Astrocyte (in vitro differentiated cells and primary cell): ENCODE measurements around the gene PTPRK. TPM values are rescaled to one million over a fixed set of nuclear protein-coding genes. Genes with fewer than 3 reads are reported as not detected.

Source experiments
- DNase-seq: peaks from one replicate; pipeline ENCODE4 v3.0.0-alpha.2; 2010; ENCODE audit warnings: low read depth
- FAIRE-seq: peaks from 2 replicates; lab custom pipeline; 2011; peaks lifted over from hg19 to GRCh38; lab: Jason Lieb, UNC
- H2AFZ ChIP-seq: 2 replicates; pipeline ENCODE4 v1.6.0; 2012; ENCODE audit warnings: low read depth, low read length, inconsistent platforms
- H3K27ac ChIP-seq: 2 replicates; pipeline ENCODE4 v1.5.1; 2011; ENCODE audit warnings: low read depth, low read length, inconsistent platforms
- H3K27me3 ChIP-seq: 2 replicates; pipeline ENCODE4 v1.6.0; 2011; ENCODE audit warnings: low read length, inconsistent platforms; ENCODE audit not compliant: insufficient read depth
- H3K36me3 ChIP-seq: 2 replicates; pipeline ENCODE4 v1.5.1; 2011; ENCODE audit warnings: low read length, inconsistent platforms; ENCODE audit not compliant: insufficient read depth
- H3K4me1 ChIP-seq: 2 replicates; pipeline ENCODE4 v1.5.1; 2011; ENCODE audit warnings: low read length, inconsistent platforms; ENCODE audit not compliant: insufficient read depth
- H3K4me2 ChIP-seq: 2 replicates; pipeline ENCODE4 v1.6.0; 2012; ENCODE audit warnings: low read length, inconsistent platforms
- H3K4me3 ChIP-seq: 2 replicates; pipeline ENCODE4 v1.5.1; 2011; ENCODE audit warnings: low read depth, mild to moderate bottlenecking, low read length, inconsistent platforms; ENCODE audit not compliant: insufficient read depth
- H3K79me2 ChIP-seq: 2 replicates; pipeline ENCODE4 v1.6.0; 2012; ENCODE audit warnings: mild to moderate bottlenecking, low read length, inconsistent platforms; ENCODE audit not compliant: insufficient read depth
- H3K9ac ChIP-seq: 2 replicates; pipeline ENCODE4 v1.6.0; 2012; ENCODE audit warnings: mild to moderate bottlenecking, low read length, inconsistent platforms
- H3K9me3 ChIP-seq: 2 replicates; pipeline ENCODE4 v1.5.1; 2012; ENCODE audit warnings: low read depth, mild to moderate bottlenecking, low read length, inconsistent platforms; ENCODE audit not compliant: insufficient read depth
- H4K20me1 ChIP-seq: 2 replicates; pipeline ENCODE4 v1.6.0; 2012; ENCODE audit warnings: low read length, inconsistent platforms; ENCODE audit not compliant: insufficient read depth
- H3K27ac Mint-ChIP-seq: one replicate; pipeline ENCODE4 v1.8.0; 2021; ENCODE audit warnings: mild to moderate bottlenecking, mixed read lengths; ENCODE audit not compliant: unreplicated experiment
- H3K27me3 Mint-ChIP-seq: one replicate; pipeline ENCODE4 v1.8.0; 2021; ENCODE audit warnings: low read depth, mixed read lengths; ENCODE audit not compliant: unreplicated experiment
- H3K36me3 Mint-ChIP-seq: one replicate; pipeline ENCODE4 v1.8.0; 2021; ENCODE audit warnings: low read depth, mixed read lengths; ENCODE audit not compliant: unreplicated experiment
- H3K4me1 Mint-ChIP-seq: one replicate; pipeline ENCODE4 v1.8.0; 2021; ENCODE audit warnings: low read depth, mixed read lengths; ENCODE audit not compliant: unreplicated experiment
- H3K4me3 Mint-ChIP-seq: one replicate; pipeline ENCODE4 v1.8.0; 2021; ENCODE audit warnings: mild to moderate bottlenecking, moderate library complexity, mixed read lengths; ENCODE audit not compliant: unreplicated experiment
- H3K9me3 Mint-ChIP-seq: one replicate; pipeline ENCODE4 v1.8.0; 2021; ENCODE audit warnings: mild to moderate bottlenecking, mixed read lengths; ENCODE audit not compliant: unreplicated experiment
- CTCF ChIP-seq: IDR thresholded peaks from 2 replicates; pipeline ENCODE4 v1.5.1; 2011; ENCODE audit warnings: low read depth, mild to moderate bottlenecking, inconsistent platforms, low read length, moderate library complexity; ENCODE audit not compliant: insufficient read depth
- EZH2 ChIP-seq: IDR thresholded peaks from 2 replicates; pipeline ENCODE4 v1.6.1; 2012; ENCODE audit warnings: mild to moderate bottlenecking, low read length, inconsistent platforms; ENCODE audit not compliant: insufficient read depth
- total RNA-seq: library from RNA; stranded (reverse); gene quantifications from 2 replicates; pipeline ENCODE4 v1.2.1, GENCODE V29; 2021

Gene PTPRK
- total RNA-seq, 1 donor from 2014 or later, result 159 TPM

DNA sequence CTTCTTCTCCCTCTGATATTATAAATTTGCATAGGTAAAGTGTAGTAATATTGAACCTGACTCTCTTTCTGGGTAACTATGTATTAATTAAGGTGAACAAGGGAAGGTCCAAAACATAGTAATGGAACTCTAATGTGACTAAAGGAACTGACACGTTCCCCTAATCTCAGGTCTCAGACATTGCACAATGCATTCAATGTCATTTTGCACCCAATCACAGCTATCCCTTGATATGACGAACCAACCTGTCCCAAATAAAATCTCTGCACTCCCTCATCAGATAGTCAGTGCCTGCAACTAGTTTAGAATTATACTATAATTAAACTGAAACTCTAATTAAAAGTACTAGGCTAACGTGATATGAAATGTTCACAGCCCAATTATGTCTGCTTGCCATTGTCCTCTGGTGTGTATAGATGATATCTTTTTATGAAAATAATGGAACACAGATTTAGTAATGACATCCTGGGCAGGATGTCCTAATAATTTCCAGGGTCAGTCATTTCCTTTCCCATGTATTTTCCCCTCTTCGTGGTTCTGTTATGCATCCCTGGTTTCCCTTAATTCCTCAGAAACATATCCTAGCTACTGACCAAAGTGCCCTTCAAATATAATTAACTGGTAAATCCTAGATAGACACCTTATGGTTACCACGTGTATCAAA is 36.8 kb downstream of the PTPRK start:
- H3K4me2 ChIP-seq, result no peak overlapping the region
- FAIRE-seq, result no peak
- Mint-ChIP-seq H3K27ac (no peak overlapping the region), H3K27me3 (no peaks in the 10 kb centered on the region), H3K9me3 (no peaks in the 10 kb centered on the region), H3K4me3 (peak overlapping the region; percentile 6), H3K4me1 (peaks cover 42% of the 10 kb centered on the region), H3K36me3 (no peaks in the 10 kb centered on the region)
- no peaks in the 10 kb centered on the region for H3K36me3 ChIP-seq
- peaks cover 14% of the 10 kb centered on the region for H3K4me1 ChIP-seq
- peaks cover 57% of the 10 kb centered on the region for H4K20me1 ChIP-seq
- no peaks in the 10 kb centered on the region for H3K27me3 ChIP-seq
- no peak overlapping the region for H3K9ac ChIP-seq
- no peaks in the 10 kb centered on the region for H3K9me3 ChIP-seq
- H3K27ac ChIP-seq, result no peak overlapping the region
- no peak for DNase-seq
- H2AFZ ChIP-seq, result no peak overlapping the region
- TF ChIP-seq CTCF (no peak), EZH2 (no peak)
- H3K79me2 ChIP-seq, result peaks cover 96% of the 10 kb centered on the region
- H3K4me3 ChIP-seq, result no peak overlapping the region

- no peak for TF ChIP-seq CTCF
- Histone ChIP-seq H3K9me3 (no peaks in the 10 kb centered on the region), H3K4me2 (no peak overlapping the region), H2AFZ (no peak overlapping the region), H4K20me1 (peaks cover 60% of the 10 kb centered on the region), H3K4me1 (peaks cover 6% of the 10 kb centered on the region), H3K27ac (no peak overlapping the region), H3K27me3 (no peaks in the 10 kb centered on the region), H3K79me2 (peaks cover 99% of the 10 kb centered on the region), H3K9ac (no peak overlapping the region), H3K4me3 (no peak overlapping the region), H3K36me3 (no peaks in the 10 kb centered on the region)
- Mint-ChIP-seq H3K4me3 (no peak overlapping the region), H3K36me3 (no peaks in the 10 kb centered on the region), H3K9me3 (no peaks in the 10 kb centered on the region), H3K27me3 (no peaks in the 10 kb centered on the region), H3K27ac (no peak overlapping the region), H3K4me1 (peaks cover 44% of the 10 kb centered on the region)
- no peak for DNase-seq
- no peak for FAIRE-seq
Measured at GRCh38 chr6:128482642-128483041, 37.8 kb downstream of the PTPRK start.

DNA sequence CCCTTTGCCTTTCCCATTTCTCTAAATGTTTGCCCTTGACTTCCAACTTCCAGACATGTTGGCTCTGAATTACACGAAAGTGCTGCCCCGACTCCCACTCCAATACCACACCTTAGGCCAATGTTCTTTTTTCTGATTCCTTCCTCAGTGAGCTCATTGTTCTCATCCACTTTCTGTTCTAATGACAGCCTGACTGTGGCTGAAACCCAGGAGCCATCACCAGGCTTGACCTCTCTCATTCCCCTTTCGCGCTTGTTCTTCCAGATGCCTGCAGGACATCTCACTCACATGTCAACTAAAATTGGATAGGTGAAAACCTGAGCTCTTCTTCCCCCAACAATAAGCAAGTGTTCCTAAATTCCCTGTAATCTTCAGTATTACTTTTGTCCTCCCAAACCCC is 40.4 kb downstream of the PTPRK start:
- no peak for DNase-seq
- no peak overlapping the region for H3K4me3 ChIP-seq
- no peaks in the 10 kb centered on the region for H3K36me3 ChIP-seq
- no peaks in the 10 kb centered on the region for H3K4me1 ChIP-seq
- H3K79me2 ChIP-seq, result peaks cover 98% of the 10 kb centered on the region
- H3K9me3 ChIP-seq, result no peaks in the 10 kb centered on the region
- Mint-ChIP-seq H3K36me3 (peaks cover 2% of the 10 kb centered on the region), H3K4me3 (no peak overlapping the region), H3K4me1 (peaks cover 43% of the 10 kb centered on the region), H3K9me3 (no peaks in the 10 kb centered on the region), H3K27ac (no peak overlapping the region), H3K27me3 (no peaks in the 10 kb centered on the region)
- no peak overlapping the region for H2AFZ ChIP-seq
- peaks cover 53% of the 10 kb centered on the region for H4K20me1 ChIP-seq
- H3K4me2 ChIP-seq, result no peak overlapping the region
- H3K9ac ChIP-seq, result no peak overlapping the region
- TF ChIP-seq CTCF (no peak), EZH2 (no peak)
- no peak overlapping the region for H3K27ac ChIP-seq
- no peaks in the 10 kb centered on the region for H3K27me3 ChIP-seq
- FAIRE-seq, result no peak
